ENCODE measurements around the gene TSPAN12. TPM values are rescaled to one million over a fixed set of nuclear protein-coding genes. Genes with fewer than 3 reads are reported as not detected.

The TSPAN12 gene
- total RNA-seq, 4 donors from 2014 or later, result 6.5 to 17.7 (median 10.1) TPM

- no peak overlapping the region for H3K27ac ChIP-seq (replicated peaks in 1 of 4)
- H3K9me3 ChIP-seq, result no peaks in the 10 kb centered on the region
- no peaks in the 10 kb centered on the region for H3K36me3 ChIP-seq
- no peaks in the 10 kb centered on the region for H3K27me3 ChIP-seq
- no peak for DNase-seq (ENCODE audit: extremely low spot score)
- intact Hi-C loops (cut with DNase I), result no loop called here
- no peak for TF ChIP-seq POLR2A (IDR thresholded peaks at IDR 0.05; ENCODE audit: low read depth)
- no peak for TF ChIP-seq POLR2AphosphoS5 (IDR thresholded peaks at IDR 0.05)
- TF ChIP-seq EP300 (IDR thresholded peaks at IDR 0.05), result no peak
- TF ChIP-seq CTCF (IDR thresholded peaks at IDR 0.05), result no peak
- no peaks in the 10 kb centered on the region for H3K4me1 ChIP-seq
- no peak overlapping the region for H3K4me3 ChIP-seq
- 93% methylated on average over 1 of the region's 1 CpG for WGBS
These were observed 58.8 kb downstream of the TSPAN12 start for GRCh38 chr7:120799147-120799546.

DNA sequence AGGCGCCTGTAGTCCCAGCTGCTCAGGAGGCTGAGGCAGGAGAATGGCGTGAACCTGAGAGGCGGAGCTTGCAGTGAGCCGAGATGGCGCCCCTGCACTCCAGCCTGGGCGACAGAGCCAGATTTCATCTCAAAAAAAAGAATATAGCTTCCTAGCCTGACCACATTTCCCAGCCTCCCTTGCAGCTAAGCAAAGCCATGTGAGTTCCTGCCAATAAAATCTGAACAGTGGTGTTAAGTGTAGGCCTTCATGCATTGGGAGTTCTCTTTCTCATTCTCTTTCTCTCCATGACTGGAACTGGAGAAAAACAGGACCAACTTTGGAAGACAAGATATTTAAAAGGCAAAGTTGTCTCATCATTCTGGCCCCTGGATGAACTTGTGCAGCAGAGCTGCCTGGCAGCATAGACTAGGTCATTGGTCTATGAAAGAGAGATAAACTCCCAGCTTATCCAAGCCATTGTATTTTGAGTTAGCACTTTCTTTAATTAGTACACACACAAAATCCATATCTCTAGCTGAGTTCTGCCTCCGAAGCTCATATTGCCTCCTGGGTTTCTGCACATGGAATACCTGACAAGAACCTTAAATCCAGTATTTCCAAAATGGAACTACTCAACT is 60.8 kb downstream of the TSPAN12 start:
- Histone ChIP-seq H3K27me3 (no peaks in the 10 kb centered on the region), H3K27ac (replicated peaks in 1 of 4) (no peak overlapping the region), H3K36me3 (no peaks in the 10 kb centered on the region), H3K4me1 (peaks cover 0 to 2% (median 0%) of the 10 kb centered on the region in 4 donors), H3K9me3 (no peaks in the 10 kb centered on the region), H3K4me3 (no peak overlapping the region)
- intact Hi-C loops (cut with DNase I), result no loop called here
- TF ChIP-seq CTCF (IDR thresholded peaks at IDR 0.05), result no peak
- no peak for TF ChIP-seq POLR2AphosphoS5 (IDR thresholded peaks at IDR 0.05)
- TF ChIP-seq POLR2A (IDR thresholded peaks at IDR 0.05; ENCODE audit: low read depth), result no peak
- TF ChIP-seq EP300 (IDR thresholded peaks at IDR 0.05), result no peak
- 98% methylated on average over 7 of the region's 7 CpGs for WGBS
- DNase-seq (ENCODE audit: extremely low spot score), result no peak

DNA sequence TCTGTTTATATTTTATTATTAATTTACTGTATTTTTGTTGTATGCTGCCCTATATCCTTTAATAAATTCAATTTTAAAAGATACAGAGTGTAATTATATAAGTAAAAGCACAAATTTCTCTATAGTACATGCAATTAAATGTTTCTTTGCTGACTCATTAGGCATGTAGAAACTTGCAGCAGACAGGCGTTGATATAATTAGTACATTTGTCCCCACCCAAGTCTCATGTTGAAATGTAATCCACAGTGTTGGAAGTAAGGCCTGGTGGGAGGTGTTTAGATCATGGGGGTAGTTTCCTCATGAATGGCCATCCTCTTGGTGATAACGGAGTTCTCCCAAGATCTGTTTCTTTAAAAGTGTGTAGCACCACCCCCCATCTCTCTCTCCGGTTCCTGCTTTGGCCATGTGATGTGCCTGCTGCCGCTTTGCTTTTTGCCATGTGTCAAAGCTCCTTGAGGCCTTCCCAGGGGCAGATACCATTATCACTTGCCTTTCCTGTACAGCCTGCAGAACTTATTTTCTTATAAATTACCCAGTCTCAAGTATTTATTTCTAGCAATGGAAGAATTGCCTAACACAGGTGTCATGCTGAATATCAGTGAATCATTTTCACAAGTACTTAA is 63.7 kb downstream of the TSPAN12 start:
- H3K4me3 ChIP-seq, result no peak overlapping the region
- H3K9me3 ChIP-seq, result no peaks in the 10 kb centered on the region
- DNase-seq (ENCODE audit: extremely low spot score), result no peak
- no peak overlapping the region for H3K27ac ChIP-seq (replicated peaks in 1 of 4)
- intact Hi-C loops (cut with DNase I), result no loop called here
- H3K27me3 ChIP-seq, result no peaks in the 10 kb centered on the region
- peaks cover 0 to 5% (median 0%) of the 10 kb centered on the region in 4 donors for H3K4me1 ChIP-seq
- no peak for TF ChIP-seq CTCF (IDR thresholded peaks at IDR 0.05)
- TF ChIP-seq POLR2A (IDR thresholded peaks at IDR 0.05; ENCODE audit: low read depth), result no peak
- no peak for TF ChIP-seq EP300 (IDR thresholded peaks at IDR 0.05)
- no peak for TF ChIP-seq POLR2AphosphoS5 (IDR thresholded peaks at IDR 0.05)
- H3K36me3 ChIP-seq, result no peaks in the 10 kb centered on the region
- WGBS, result 74% methylated on average over 4 of the region's 4 CpGs

DNA sequence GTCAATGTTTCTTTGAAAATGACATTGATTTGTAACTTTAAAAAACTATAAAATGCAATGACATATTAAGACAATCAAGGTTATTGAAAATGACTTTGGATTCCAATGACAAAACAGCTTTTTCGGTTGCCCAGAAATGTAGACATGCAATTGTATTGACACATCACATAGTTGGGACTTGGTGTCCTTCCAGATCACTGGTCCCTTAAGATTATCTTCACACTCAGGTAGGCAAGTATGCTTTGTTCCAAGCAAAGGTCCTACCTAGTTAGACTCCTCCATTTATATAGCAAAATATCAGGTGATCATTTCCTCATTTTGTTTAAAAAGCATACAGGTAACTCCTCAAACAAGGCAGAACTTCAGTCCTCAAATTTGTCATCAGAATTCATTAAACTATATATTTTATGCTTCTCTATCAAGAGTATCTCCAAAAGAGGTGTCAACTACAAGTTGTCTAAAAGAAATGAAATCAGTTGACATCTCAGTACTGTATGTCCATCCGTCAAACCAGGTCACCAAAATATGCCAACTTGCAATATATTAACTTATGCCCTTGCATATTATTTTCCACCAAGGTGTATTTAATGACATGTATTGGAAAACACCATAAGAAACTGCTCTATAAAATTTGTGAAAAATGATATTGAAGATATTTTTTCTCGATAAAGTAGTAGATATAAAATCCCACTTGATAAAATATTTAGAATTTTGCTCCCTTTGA is 64.6 kb downstream of the TSPAN12 start:
- no peaks in the 10 kb centered on the region for H3K9me3 ChIP-seq
- intact Hi-C loops (cut with DNase I), result no loop called here
- no peak overlapping the region for H3K27ac ChIP-seq (replicated peaks in 1 of 4)
- no peak overlapping the region for H3K4me3 ChIP-seq
- H3K4me1 ChIP-seq, result peaks cover 0 to 5% (median 0%) of the 10 kb centered on the region in 4 donors
- DNase-seq (ENCODE audit: extremely low spot score), result no peak
- H3K36me3 ChIP-seq, result no peaks in the 10 kb centered on the region
- TF ChIP-seq CTCF (IDR thresholded peaks at IDR 0.05) (no peak), EP300 (IDR thresholded peaks at IDR 0.05) (no peak), POLR2AphosphoS5 (IDR thresholded peaks at IDR 0.05) (no peak), POLR2A (IDR thresholded peaks at IDR 0.05; ENCODE audit: low read depth) (no peak)
- no peaks in the 10 kb centered on the region for H3K27me3 ChIP-seq
- 95% methylated on average over 3 of the region's 3 CpGs for WGBS
